PC-3 (cell line): ENCODE data around the gene TAF6. TPM values are rescaled to one million over a fixed set of nuclear protein-coding genes. Genes with fewer than 3 reads are reported as not detected.

Experiments
- ATAC-seq: fragments of 200-7000 bp; cut with Tn5 transposase; 2 replicates; pipeline ENCODE4 v1.9.1; 2020; ENCODE audit warnings: mild to moderate bottlenecking, moderate library complexity
- BruUV-seq: library from RNA; stranded (reverse); fragments of 400-500 nt; replicated peaks from 2 replicates; lab custom pipeline; 2021; lab: Mats Ljungman, UMichigan
- CTCF ChIA-PET: fragments of 300-600 bp; sonication (Branson Sonifier 250); formaldehyde crosslinking; loops from one replicate; lab custom pipeline; 2022; ENCODE audit warnings: antibody characterized with exemption; lab: Charles Lee
- POLR2A ChIA-PET: fragments of 300-600 bp; sonication (Branson Sonifier 250); formaldehyde crosslinking; loops from one replicate; lab custom pipeline; 2022; ENCODE audit warnings: antibody characterized with exemption; ENCODE audit not compliant: unreplicated experiment; lab: Charles Lee
- DNase-seq: peaks from one replicate; pipeline ENCODE4 v3.0.0-alpha.2; 2015
- H2AFZ ChIP-seq: fragments of 300-600 bp; sonication (generic); 2 replicates; pipeline ENCODE4 v1.6.0; 2016; ENCODE audit warnings: antibody characterized with exemption, low read length
- H3F3A ChIP-seq: fragments of 300-600 bp; sonication (generic); one replicate; pipeline ENCODE4 v1.6.0; 2017; ENCODE audit warnings: antibody characterized with exemption, low read length, control low read depth, mild to moderate bottlenecking; ENCODE audit not compliant: unreplicated experiment
- H3K27ac ChIP-seq: fragments of 300-600 bp; sonication (generic); 2 replicates; pipeline ENCODE4 v1.5.1; 2016; ENCODE audit warnings: mild to moderate bottlenecking, low read length
- H3K27me3 ChIP-seq: fragments of 300-600 bp; sonication (generic); 2 replicates; pipeline ENCODE4 v1.6.1; 2016; ENCODE audit warnings: low read length, mixed read lengths
- H3K36me3 ChIP-seq: fragments of 300-600 bp; sonication (generic); 2 replicates; pipeline ENCODE4 v1.6.1; 2016; ENCODE audit warnings: low read depth, mixed run types, low read length, mixed read lengths
- H3K4me1 ChIP-seq: fragments of 300-600 bp; sonication (generic); 2 replicates; pipeline ENCODE4 v1.5.1; 2016; ENCODE audit warnings: low read length; ENCODE audit not compliant: insufficient read depth
- H3K4me2 ChIP-seq: fragments of 300-600 bp; sonication (generic); 2 replicates; pipeline ENCODE4 v1.6.0; 2016; ENCODE audit warnings: low read length
- H3K4me3 ChIP-seq: fragments of 300-600 bp; sonication (generic); 2 replicates; pipeline ENCODE4 v1.5.1; 2016; ENCODE audit warnings: mild to moderate bottlenecking, low read length, mixed read lengths
- H3K79me2 ChIP-seq: fragments of 300-600 bp; sonication (generic); 2 replicates; pipeline ENCODE4 v1.6.1; 2017; ENCODE audit warnings: low read length, mixed read lengths
- H3K9ac ChIP-seq: fragments of 300-600 bp; sonication (generic); 2 replicates; pipeline ENCODE4 v1.6.0; 2016; ENCODE audit warnings: mild to moderate bottlenecking, low read length
- H3K9me2 ChIP-seq: fragments of 300-600 bp; sonication (generic); replicated peaks from 2 replicates; pipeline ENCODE4 v1.6.1; 2016; ENCODE audit warnings: mixed run types, low read length, mixed read lengths
- H3K9me3 ChIP-seq: fragments of 300-600 bp; sonication (generic); 2 replicates; pipeline ENCODE4 v1.6.1; 2016; ENCODE audit warnings: low read length, mixed read lengths
- H4K20me1 ChIP-seq: fragments of 300-600 bp; sonication (generic); 2 replicates; pipeline ENCODE4 v1.6.1; 2016; ENCODE audit warnings: low read length, mixed read lengths
- CTCF ChIP-seq: fragments of 300-600 bp; sonication (generic); conservative IDR thresholded peaks from 2 replicates; pipeline ENCODE4 v1.5.1; 2017; ENCODE audit warnings: antibody characterized with exemption, low read depth, mild to moderate bottlenecking, low read length
- EZH2 ChIP-seq: fragments of 300-600 bp; sonication (generic); IDR thresholded peaks from one replicate; pipeline ENCODE4 v1.6.1; 2017; ENCODE audit warnings: antibody characterized with exemption, mild to moderate bottlenecking, low read length; ENCODE audit not compliant: unreplicated experiment
- EZH2phosphoT487 ChIP-seq: fragments of 300-600 bp; sonication (generic); IDR thresholded peaks from 2 replicates; pipeline ENCODE4 v1.6.1; 2018; ENCODE audit warnings: mild to moderate bottlenecking, antibody characterized with exemption, low read length, borderline replicate concordance
- intact Hi-C: fragments of 100-400 bp; cut with micrococcal nuclease; formaldehyde crosslinking; loops from 2 replicates; pipeline ENCODE4 v1.9.0; 2023
- total RNA-seq: library from RNA; depleted of rRNA; stranded (reverse); fragments of >200 nt; gene quantifications from 2 replicates; pipeline ENCODE4 v1.2.3, GENCODE V29; 2014

Gene TAF6
- total RNA-seq, 1 experiment from 2014 or later: 58.6 TPM

- ChIA-PET CTCF (no interaction called here), POLR2A (no interaction called here)
- no peak overlapping the region for H3K4me2 ChIP-seq
- DNase-seq (no peak), ATAC-seq (no peak)
- no peak overlapping the region for H2AFZ ChIP-seq
- TF ChIP-seq CTCF (no peak), EZH2 (no peak), EZH2phosphoT487 (no peak)
- H3K27me3 ChIP-seq: no peaks in the 10 kb centered on the region
- no TSS peak for BruUV-seq
- H3K27ac ChIP-seq: no peak overlapping the region
- intact Hi-C loops: no loop called here
- H3K9me3 ChIP-seq: no peaks in the 10 kb centered on the region
- peaks cover 42% of the 10 kb centered on the region for H3K79me2 ChIP-seq
- peaks cover 6% of the 10 kb centered on the region; the same call in 1 of the 2 replicates for H4K20me1 ChIP-seq
- no peak overlapping the region for H3K9ac ChIP-seq
- no peak overlapping the region for H3K4me3 ChIP-seq
- H3K4me1 ChIP-seq: peaks cover 23% of the 10 kb centered on the region
- no peaks in the 10 kb centered on the region for H3F3A ChIP-seq
- no peaks in the 10 kb centered on the region for H3K9me2 ChIP-seq
- H3K36me3 ChIP-seq: peaks cover 10% of the 10 kb centered on the region; the same call in 1 of the 2 replicates
Measured at GRCh38 chr7:100152937-100153666, 33.9 kb upstream of the TAF6 start.

- Histone ChIP-seq H3K27me3 (no peaks in the 10 kb centered on the region), H3K4me1 (peaks cover 21% of the 10 kb centered on the region), H4K20me1 (peaks cover 3% of the 10 kb centered on the region; the same call in 1 of the 2 replicates), H3K4me2 (no peak overlapping the region), H3K4me3 (no peak overlapping the region), H3K9ac (no peak overlapping the region), H2AFZ (no peak overlapping the region), H3K79me2 (peaks cover 35% of the 10 kb centered on the region), H3K9me3 (no peaks in the 10 kb centered on the region), H3K9me2 (no peaks in the 10 kb centered on the region), H3F3A (no peaks in the 10 kb centered on the region), H3K27ac (no peak overlapping the region), H3K36me3 (peaks cover 10% of the 10 kb centered on the region; the same call in 1 of the 2 replicates)
- ChIA-PET CTCF (no interaction called here), POLR2A (no interaction called here)
- BruUV-seq: no TSS peak
- intact Hi-C loops: no loop called here
- TF ChIP-seq EZH2phosphoT487 (no peak), EZH2 (no peak), CTCF (no peak)
- DNase-seq (no peak), ATAC-seq (no peak)
Measured at GRCh38 chr7:100152404-100152803, 33.2 kb upstream of the TAF6 start.
